ENCODE results near the gene PAX6.

PAX6 gene

DNA sequence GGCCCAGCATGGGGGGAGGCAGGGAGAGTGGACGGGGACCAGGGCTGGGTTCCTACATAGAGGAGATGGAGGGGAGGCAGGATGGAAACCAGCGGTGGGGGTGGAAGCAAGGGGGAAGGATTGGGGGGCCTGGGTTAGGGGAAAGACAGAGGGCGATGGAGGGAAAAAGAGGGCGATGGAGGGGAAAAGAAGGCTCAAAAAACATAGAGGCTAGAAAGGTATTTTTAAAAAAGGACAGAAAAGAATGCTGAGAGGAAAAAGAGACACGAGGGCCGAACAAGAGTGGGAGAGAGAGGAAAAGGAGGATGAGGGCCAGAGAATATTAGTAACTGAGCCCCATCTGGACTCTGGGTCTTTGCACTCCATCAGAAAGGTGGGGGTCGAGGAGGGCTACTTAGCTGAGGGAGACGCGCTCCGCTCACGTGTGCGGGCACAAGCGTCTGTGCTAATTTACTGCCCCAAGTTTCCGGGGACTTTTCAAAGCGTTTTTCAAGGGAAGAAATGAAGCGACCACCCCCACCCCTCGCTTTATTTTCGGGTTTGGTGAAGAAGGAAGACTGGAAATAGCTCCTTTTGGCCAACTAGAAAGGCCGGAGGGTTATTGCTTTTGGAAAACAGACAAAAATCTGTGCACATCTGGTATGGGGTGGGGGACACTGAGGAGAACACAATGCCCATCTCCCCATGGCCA lies 14.5 kb downstream of the PAX6 start:
- DNase-seq = no peak

DNA sequence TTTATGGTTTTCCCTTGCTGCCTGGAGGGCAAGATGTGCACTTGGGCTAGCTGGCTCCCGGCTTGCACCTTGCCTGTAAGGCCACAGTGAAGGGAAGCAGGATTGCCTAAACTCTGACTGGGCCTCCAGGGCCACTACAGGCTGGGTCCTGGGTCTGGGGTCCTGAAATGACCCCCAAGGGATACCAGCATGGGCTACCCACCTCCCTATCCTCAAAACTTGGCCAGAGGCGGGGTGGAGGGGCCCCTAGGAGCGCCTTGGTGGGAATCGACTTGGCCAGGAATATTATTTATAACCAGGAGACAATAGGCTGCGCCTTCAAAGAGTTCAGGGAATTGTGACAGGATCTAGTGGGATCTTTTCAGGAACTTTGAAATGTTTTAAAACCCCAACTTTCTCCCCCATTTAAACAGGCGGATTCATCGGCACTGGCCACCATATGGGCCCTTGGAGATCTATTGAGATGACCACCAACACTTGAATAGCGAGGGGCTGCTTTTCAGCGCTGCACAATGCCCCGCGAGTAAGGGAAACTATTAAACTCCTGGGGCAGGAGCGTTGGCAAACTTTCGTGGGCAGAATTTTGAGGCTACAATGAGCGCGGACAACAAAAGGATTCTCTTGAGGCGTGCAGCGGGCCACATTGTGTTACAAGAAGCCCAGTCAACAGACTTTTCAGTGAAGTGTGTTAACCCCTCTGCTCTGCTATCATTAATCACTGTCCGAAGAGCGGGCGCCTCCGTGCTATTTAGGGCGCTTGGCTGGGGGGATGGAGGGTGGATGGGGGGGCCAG lies 15.2 kb downstream of the PAX6 start:
- no peak for DNase-seq

DNA sequence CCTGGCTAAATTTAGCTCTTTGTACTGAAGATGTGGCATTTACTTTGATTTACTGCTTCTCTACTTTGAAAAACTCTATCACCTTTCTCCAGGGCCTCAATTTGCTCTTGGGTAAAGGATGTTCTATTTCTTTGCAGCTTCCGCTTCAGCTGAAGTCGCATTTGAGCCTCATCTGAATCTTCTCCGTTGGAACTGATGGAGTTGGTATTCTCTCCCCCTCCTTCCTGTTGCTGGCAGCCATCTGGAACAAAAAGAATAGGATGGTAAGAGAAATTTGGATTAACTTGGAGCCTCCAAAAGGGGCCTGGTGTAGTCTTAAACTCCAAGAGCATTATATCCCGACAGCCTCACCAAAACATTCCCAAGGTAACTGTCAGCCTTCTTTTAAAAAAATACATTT lies 16.6 kb downstream of the PAX6 start:
- DNase-seq = no peak

DNA sequence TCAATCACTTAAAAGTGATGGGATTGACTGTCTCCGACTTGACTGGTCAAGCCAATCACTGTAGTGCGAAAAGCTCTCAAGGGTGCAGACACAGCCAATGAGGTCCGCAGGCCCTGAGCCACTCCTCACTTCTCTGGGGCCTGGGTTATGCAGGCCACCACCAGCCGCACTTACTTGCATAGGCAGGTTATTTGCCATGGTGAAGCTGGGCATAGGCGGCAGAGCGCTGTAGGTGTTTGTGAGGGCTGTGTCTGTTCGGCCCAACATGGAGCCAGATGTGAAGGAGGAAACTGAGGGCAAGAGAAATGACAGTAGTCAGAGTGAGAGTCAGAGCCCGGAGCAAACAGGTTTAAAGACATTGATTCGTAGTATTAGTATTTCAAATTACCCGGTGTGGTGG lies 17.9 kb downstream of the PAX6 start:
- DNase-seq = no peak

DNA sequence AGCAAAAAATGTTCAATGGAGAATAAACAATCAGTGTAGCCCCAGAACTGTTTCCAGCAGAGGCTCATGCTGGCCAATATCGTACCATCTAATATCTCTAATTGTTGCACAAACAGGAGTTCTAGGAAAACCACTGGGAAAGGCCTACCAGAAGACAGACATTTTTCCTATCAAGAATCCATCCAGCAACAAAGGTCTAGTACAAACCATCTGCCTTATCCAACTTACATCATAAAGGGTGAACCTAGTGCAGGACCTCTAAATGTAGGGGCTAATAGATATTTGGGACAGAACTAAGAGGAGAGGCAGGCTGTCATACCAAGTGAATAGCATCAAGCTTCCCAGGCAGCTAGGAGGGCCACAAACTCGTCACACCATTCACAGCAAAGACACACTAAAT lies 18.7 kb downstream of the PAX6 start:
- DNase-seq = no peak

DNA sequence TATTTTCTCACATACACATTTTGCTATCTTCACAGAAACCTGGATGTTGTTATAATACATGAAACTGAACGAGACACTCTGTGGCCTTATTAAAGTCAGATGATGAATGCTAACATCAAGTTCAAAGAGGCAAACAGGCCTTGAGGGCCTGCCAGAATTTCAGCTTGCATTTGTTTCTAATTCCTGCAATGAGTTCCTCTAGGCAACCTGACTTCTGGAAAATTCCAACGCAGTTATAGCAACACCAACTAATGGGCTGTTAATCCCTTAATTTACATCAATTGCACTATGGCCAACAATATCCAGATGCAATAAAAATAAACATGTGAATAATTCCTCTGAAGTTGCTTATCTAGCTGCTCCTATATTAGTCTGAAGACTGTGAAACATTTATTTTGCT lies 19.1 kb downstream of the PAX6 start:
- no peak for DNase-seq

DNA sequence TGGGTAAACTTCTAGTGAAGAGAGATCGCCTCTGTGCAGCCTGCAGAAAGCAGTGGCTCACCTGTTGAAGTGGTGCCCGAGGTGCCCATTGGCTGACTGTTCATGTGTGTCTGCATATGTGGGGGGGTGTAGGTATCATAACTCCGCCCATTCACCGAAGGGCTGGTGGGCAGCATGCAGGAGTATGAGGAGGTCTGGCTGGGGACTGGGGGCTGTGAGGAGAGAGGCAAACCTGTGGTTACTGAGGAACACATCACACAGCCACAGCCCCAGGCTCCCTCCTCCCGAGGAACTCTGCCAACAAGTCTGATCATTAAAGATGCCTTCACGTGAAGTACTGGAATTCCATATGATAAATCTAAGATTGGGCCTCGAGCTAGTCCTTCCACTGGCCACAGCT lies 20.5 kb downstream of the PAX6 start:
- DNase-seq = no peak

DNA sequence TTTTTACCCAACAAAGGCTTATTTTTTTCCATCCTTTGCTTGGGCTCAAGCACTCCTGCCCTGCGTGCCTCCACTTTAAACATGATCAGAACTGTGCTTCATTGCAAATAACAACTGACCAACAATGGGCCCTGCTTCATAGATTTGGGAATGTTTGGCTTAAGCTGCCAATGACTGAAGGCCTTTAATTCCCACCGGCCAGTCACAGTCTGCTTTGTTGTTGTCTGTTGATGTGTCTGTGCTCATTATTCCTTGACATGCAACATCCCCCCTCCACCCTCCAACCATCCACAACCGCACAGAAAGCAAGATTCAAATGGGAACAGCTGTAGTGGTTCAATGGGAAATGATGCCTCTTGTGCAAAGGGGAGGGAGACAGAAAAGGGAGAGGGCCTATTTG lies 23.0 kb downstream of the PAX6 start:
- DNase-seq = no peak

DNA sequence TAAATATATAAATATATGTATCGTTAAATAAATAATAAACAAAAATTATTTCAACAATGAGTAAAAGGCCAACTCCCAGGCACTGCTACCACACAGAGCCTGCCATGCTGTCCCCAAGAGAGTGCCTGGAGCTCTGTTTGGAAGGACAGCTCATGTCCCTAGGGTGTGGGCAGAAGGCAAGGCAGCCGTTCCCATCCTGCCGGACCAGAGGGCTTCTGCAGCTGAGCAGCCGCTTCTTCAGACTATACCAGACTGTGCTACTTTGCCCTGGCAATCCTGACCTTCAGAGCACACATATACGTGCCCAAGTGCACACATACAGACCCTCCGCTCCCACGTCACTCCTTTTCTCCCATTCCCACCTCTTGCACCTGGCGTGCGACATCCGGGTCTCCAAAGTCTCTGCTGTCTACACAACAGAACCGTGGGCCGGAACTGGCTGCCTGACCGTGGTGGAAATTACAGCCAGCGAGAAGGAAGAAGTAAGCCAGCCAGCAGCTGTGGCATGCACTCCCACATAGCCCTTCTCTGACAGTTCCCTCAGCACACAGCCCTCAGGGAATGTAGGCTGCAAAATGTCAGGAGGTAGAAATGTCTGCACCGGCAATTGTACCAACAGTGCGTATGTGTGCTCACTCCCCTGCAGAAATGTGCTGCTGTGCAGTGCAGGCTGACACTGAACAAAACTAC lies 24.0 kb downstream of the PAX6 start:
- DNase-seq = no peak

DNA sequence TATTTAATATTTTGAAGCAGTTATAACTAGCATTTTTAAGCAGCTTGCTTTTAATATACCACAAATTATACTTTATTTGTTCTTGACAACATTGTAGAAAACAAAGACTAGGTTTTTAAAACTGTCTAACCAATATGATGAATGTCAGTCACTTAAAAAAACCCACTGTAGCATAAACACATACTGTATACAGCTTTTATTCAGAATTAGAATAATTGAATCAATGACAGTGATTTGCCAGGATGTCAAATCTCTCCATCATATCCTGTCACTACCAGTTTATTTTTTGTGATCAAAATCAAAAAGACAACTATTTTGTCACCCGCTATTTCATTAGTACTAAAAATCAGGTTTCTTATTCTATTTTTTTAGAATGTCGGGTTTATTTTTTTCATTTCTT lies 26.5 kb downstream of the PAX6 start:
- no peak for DNase-seq

DNA sequence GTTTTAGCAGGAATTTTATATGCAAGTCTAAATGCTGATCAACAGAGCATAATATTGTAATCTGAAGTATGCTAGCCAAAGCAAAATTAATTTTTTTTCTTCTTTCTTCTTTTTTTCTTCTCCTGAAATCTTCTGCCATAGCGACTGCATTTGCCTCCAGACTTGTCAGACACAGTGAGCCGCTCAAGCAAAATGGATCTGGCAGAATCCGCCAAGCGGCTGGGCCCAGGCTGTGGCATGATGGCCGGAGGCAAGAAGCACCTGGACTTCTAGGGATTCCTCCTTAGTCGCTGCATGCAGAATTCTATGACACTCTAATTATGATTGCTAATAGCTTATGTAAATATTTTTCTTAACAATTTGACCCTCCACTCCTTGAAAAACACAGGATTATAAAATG lies 27.9 kb downstream of the PAX6 start:
- no peak for DNase-seq

DNA sequence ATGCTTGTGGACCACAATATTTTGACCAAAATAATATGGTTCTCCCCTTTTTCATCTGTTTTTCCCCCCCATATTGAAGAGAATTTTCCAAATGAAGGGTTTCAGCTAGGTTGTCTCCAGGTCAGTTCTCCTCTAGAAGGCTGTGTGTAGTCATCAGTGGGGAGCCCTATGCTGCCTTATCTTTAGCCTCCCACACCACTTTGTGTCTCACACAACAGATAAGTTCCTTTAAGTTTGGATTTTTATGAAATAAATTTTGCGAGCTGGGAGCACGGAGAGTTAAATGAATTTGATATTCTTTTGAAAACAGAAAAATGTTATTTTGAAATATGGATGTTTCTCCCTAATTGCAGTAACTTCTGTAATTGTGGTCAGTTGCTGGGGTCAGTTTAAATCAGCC lies 28.9 kb downstream of the PAX6 start:
- DNase-seq = no peak

DNA sequence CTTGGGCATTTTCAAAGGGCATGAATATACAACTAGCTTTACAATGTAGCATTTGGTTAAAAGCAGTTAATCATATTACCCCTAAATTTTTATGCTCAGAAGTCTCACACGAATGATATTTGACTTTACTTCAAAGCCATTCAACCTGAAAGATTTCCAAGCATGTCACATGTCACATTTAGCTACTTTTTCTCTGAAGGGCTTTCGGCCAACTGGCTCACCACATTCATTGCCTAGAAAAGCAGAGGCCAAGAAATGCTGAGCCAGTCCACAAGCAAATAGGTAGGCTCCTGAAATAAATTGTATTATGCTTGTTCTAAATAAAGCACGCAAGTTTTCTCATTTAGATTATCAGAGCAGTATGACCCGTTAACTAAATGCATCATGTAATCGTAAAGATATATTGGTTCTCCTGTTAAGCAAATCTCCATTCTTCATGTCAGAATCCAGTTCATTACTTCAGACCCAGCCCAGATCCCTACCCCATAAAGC lies 30.6 kb downstream of the PAX6 start:
- no peak for DNase-seq

DNA sequence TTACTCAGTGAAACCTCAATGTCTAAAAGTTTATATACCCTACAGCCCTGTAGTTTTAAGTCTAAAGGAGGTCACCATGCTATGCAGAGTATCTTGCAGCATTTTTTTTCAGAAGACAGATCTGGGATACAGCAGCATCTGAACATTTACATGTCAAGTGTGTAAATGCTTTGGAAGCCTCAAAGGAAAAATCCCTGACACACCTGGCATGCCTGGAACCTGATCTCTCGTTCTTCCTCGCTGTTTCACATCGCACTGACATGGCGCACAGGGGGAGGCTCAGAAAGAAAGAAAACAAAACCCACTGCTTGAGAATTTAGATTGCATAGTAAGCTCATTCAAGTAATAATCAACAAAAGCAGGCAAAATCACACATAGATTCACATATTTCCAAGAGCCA lies 31.0 kb downstream of the PAX6 start:
- DNase-seq = no peak

DNA sequence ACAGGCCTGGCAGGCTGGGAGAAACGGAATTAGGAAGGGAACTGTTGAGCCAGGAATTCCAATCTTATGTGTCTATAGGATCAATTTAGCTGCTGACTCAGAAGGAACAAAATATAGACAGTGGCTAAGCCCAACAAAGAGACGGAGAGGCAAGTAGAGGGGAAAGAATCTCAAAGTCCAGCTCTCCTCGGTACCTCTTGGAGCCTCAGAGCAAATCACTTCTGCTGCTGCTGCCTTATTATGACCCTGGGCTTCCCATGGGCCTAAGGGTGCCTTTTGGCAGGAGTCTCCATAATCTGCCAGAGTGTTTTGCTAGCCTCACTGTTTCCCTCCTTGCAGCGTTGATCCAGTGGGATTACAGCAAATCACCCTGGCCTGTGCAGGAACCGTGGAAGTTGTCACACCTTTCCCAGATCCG lies 31.7 kb downstream of the PAX6 start:
- no peak for DNase-seq

DNA sequence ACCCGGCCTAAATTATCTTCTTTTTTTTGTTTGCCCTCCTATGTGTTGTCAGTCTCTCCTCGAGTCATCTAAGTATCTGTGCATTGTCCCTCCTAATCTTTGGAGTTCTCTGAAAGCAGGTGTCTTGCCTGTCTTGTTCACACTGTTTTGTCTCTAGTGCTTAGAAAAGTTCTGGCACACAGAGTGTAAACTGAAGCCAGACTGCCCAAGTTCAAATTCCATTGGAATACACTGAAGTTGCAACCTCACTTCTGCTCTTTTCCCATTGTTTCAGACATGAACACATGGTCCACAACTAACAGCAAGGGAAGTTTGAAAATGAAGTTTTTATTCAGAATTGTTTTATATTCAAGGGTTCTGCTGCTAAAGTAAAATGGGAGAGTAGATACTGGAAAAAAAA lies 38.7 kb downstream of the PAX6 start:
- DNase-seq = no peak

DNA sequence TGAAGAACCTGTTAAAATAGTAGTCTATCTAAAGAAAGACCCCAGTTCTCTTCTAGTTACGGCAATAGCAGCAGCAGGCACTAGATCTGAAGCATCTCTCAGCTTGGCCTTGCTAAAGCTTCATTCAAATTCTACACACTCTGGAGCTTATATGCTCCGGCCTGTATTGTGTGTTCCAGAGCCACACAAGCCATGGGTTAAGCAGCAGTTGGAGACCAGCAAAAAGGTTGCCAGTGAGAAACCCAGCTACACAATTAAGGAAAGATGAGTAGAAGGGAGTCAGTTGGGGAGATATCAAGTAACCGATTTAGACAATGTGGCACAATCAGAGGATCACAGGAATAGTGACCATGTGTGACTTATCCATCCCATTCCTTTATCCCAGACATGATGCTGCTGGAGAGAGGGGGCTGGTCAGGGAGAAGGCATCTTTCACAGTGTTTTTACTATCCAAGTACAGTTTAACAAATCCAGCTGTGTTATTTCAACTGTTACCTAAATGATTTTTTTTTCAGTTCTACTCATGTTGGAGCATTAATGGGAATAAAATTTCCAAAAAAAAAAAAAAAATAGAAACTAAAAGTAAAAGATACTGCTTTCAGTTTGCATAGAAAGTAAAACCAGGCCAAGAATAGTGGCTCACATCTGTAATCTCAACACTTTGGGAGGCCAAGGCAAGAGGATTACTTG lies 41.0 kb downstream of the PAX6 start:
- no peak for DNase-seq

DNA sequence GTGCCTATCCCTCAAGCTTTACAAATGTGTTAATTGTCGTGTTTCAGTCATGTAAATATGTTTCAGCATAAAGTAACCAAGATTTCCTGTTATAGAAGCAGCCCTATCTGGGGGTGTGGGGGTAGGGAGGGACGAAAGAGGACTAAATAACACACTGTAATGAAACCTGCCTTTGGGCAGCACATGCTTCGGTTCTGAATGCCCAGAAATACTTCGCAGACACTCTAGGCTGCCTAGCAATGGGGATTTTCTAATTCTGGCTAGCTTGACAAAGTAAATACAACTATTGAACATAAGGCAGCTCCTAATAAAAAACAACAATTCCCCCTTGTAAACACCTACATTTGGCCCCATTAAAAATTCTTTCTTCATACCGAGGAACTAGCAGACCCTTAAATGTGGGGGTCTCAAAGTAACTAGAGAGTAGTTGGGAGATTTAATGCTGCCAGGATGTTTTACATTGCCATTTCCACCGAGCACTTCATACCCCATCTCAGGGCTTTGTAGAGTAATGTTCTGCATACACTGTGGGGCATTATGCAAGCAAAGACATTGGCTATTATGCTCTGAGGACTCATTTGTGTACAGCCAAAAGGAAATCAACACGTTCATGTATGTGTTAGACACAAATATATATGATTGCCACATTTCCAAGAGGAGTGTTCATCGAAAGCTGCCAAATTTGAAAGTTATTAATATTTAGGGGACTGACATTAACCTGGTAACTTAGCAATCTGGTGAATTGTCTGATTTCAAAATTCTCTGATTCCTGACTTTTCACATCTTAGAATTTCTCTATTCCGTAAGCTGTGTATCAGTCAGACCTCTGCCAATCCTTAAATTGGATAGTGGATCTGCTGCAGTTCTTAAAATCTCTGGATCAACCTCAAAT lies 42.1 kb downstream of the PAX6 start:
- no peak for DNase-seq

DNA sequence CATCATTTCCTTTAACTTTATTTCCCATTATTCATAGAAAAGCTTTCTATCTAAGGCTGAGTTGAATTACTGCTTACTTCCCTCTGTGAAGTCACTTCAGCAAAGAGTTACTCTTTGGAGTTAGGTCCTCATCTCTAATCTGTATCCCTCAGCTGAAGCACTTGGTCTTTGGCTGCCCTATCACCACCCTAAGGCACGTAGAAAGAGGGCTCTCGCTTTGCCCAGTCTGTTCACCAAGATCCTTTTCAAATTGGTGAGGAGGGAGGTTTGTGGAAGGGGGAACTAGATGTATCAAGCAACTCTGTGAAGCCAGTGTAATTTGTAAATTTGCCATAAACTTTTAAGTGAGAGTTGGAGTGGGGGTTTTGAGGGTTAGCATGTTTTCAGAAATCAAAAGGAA lies 43.4 kb downstream of the PAX6 start:
- DNase-seq = no peak

DNA sequence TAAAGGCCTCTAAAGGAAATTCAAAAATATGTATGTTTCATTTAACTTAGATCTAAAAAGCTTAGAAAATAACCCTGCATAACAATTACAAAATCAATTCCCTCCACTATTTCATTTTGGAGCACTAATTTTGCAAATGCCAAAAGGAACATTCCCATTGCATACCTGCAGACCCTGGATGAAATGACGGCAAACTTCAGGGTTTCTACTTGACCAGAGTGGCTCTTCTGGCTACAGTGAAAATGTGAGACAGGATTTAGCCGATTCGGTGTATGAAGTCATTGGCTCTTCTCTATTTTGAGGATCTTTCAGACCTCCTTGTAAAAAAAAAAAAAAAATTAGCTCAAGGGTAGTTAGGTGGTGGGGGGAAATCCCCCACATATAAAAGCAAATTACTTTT lies 44.1 kb downstream of the PAX6 start:
- DNase-seq = no peak

DNA sequence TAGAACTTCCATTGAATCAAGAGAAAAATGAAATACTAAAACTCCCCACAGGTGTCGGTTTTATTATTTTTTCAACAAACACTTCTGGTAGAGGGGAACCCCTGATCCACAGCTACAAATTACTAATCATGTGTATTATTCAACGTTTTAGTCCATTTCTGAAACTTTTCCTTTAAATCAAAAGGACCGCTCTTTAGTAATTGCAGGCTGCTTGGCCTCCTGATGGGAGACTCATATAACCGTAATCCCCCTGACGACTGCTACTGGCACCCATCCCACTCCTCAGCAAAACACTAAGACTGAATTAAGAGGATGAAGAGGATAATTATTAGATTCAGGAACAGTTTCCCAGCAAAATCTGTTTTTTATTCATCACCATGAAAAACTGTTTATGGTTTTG lies 46.4 kb downstream of the PAX6 start:
- DNase-seq = no peak

DNA sequence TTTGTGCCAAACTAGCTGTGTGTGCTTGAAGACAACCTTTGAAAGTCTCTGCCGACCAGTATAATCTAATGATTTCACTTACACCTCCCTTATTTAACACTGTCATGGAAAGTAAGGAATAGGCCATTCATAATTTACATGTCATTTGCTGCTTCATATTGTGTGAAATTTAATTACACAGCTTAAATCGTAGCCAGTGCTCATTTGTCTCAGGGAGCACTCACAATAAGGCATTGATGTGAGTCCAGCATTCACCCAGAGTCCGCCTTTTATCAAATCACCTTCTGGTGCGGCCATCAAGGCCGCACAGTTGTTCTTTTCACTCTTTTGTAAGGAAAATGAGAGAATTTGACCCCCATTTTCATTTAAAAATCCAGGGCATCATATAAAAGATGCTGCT lies 46.9 kb downstream of the PAX6 start:
- DNase-seq = no peak
